ENCODE data around the gene TINAGL1. TPM values are rescaled to one million over a fixed set of nuclear protein-coding genes. Genes with fewer than 3 reads are reported as not detected.

The TINAGL1 gene
- total and polyA plus RNA-seq, 5 donors = 94.7 to 186 (median 136) TPM

Other genes with a start within 250 kb of the TINAGL1 start
- gene FABP3, start 203.4 kb upstream of the TINAGL1 start, total RNA-seq = 1,000 to 10,000 TPM; 2,322 to 2,894 (median 2,708) TPM
- 6,193 TPM for gene FABP3, start 203.4 kb upstream of the TINAGL1 start, polyA plus RNA-seq
- gene SERINC2, start 163.3 kb upstream of the TINAGL1 start, total RNA-seq = 1 to 10 TPM; 1.3 to 1.7 (median 1.4) TPM
- 2.5 TPM for gene SERINC2, start 163.3 kb upstream of the TINAGL1 start, polyA plus RNA-seq
- under 1 TPM in 2 of 4 donors, not detected in 2; 0.14 to 0.37 TPM for gene HCRTR1, start 41.2 kb downstream of the TINAGL1 start, total RNA-seq
- 0.18 TPM for gene HCRTR1, start 41.2 kb downstream of the TINAGL1 start, polyA plus RNA-seq
- gene PEF1, start 68.4 kb downstream of the TINAGL1 start, total RNA-seq = 10 to 100 TPM; 38.6 to 46.0 (median 42.2) TPM
- gene PEF1, start 68.4 kb downstream of the TINAGL1 start, polyA plus RNA-seq = 47.7 TPM
- gene COL16A1, start 127.5 kb downstream of the TINAGL1 start, total RNA-seq = 10 to 100 TPM; 40.6 to 50.5 (median 50.3) TPM
- 37.4 TPM for gene COL16A1, start 127.5 kb downstream of the TINAGL1 start, polyA plus RNA-seq
- 10 to 100 TPM; 11.8 to 14.8 (median 13.1) TPM for gene ADGRB2, start 187.8 kb downstream of the TINAGL1 start, total RNA-seq
- gene ADGRB2, start 187.8 kb downstream of the TINAGL1 start, polyA plus RNA-seq = 18.2 TPM
- gene SPOCD1, start 239.5 kb downstream of the TINAGL1 start, total RNA-seq = under 1 TPM in 3 of 4 donors, not detected in 1; 0.15 to 0.25 (median 0.17) TPM
- 0.09 TPM for gene SPOCD1, start 239.5 kb downstream of the TINAGL1 start, polyA plus RNA-seq